Endothelial cell (in vitro differentiated cells): ENCODE measurements around the gene ULK1. TPM values are rescaled to one million over a fixed set of nuclear protein-coding genes. Genes with fewer than 3 reads are reported as not detected.

Experiments used
- DNase-seq: peaks from one replicate; pipeline ENCODE4 v3.0.0; 2021; ENCODE audit warnings: low spot score
- H3K27ac Mint-ChIP-seq: one replicate; pipeline ENCODE4 v1.8.0; 2021; ENCODE audit warnings: mixed read lengths, inconsistent platforms; ENCODE audit not compliant: unreplicated experiment
- H3K27me3 Mint-ChIP-seq: one replicate; pipeline ENCODE4 v1.8.0; 2021; ENCODE audit warnings: mild to moderate bottlenecking, moderate library complexity, mixed read lengths, inconsistent platforms; ENCODE audit not compliant: unreplicated experiment
- H3K36me3 Mint-ChIP-seq: one replicate; pipeline ENCODE4 v1.8.0; 2021; ENCODE audit warnings: mild to moderate bottlenecking, low read depth, mixed read lengths, inconsistent platforms; ENCODE audit not compliant: unreplicated experiment
- H3K4me1 Mint-ChIP-seq: one replicate; pipeline ENCODE4 v1.8.0; 2021; ENCODE audit warnings: mild to moderate bottlenecking, mixed read lengths, inconsistent platforms; ENCODE audit not compliant: unreplicated experiment
- H3K4me3 Mint-ChIP-seq: one replicate; pipeline ENCODE4 v1.8.0; 2021; ENCODE audit warnings: mild to moderate bottlenecking, mixed read lengths, inconsistent platforms; ENCODE audit not compliant: unreplicated experiment
- H3K9me3 Mint-ChIP-seq: one replicate; pipeline ENCODE4 v1.8.0; 2021; ENCODE audit warnings: mixed read lengths, inconsistent platforms; ENCODE audit not compliant: unreplicated experiment
- total RNA-seq: library from RNA; stranded (reverse); fragmentation: NEBNext Ultra II Directional; extraction: Animal tissue kit (Norgen Biotek cat#: 25700); gene quantifications from one replicate; pipeline ENCODE4 v1.2.1, GENCODE V29; 2021; ENCODE audit not compliant: unreplicated experiment
- TF ChIP-seq, protein P1 (sequence below): fragments of 200-600 bp; sonication (generic); IDR thresholded peaks from one replicate; pipeline ENCODE4 v1.5.0; 2021; ENCODE audit warnings: antibody characterized with exemption; ENCODE audit not compliant: unreplicated experiment

The ULK1 gene
- total RNA-seq, 1 donor from 2014 or later: 53.7 TPM

DNA sequence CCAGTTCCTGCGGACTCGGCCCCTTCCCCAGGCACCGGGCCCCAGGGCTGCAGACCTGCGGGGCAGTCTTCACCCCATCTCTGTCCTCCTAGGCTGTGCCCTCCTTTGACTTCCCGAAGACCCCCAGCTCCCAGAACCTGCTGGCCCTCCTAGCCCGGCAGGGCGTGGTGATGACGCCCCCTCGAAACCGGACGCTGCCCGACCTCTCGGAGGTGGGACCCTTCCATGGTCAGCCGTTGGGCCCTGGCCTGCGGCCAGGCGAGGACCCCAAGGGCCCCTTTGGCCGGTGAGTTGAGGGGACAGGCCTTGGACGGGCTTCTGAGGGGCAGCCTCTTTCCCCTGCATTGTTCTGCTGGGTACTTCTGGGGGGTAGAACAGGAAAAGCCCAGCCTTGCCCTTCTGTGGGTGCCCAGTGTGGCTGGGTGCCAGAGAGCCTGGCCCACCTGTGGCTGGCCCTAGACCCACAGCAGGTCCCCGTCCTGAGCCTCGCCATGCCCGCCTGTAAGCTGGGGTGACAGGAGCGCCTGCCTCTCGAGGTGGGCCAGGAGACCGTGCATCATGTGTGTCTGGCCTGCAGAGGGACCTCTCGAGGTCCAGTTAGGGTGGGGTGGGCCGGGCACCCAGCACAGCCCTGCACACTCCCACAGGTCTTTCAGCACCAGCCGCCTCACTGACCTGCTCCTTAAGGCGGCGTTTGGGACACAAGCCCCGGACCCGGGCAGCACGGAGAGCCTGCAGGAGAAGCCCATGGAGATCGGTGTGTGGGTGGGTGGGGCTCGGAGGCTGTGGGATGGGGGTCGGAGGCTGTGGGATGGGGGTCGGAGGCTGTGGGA is 22.1 kb downstream of the ULK1 start:
- no peak overlapping the region for H3K27ac Mint-ChIP-seq
- TF ChIP-seq, protein P1, sequence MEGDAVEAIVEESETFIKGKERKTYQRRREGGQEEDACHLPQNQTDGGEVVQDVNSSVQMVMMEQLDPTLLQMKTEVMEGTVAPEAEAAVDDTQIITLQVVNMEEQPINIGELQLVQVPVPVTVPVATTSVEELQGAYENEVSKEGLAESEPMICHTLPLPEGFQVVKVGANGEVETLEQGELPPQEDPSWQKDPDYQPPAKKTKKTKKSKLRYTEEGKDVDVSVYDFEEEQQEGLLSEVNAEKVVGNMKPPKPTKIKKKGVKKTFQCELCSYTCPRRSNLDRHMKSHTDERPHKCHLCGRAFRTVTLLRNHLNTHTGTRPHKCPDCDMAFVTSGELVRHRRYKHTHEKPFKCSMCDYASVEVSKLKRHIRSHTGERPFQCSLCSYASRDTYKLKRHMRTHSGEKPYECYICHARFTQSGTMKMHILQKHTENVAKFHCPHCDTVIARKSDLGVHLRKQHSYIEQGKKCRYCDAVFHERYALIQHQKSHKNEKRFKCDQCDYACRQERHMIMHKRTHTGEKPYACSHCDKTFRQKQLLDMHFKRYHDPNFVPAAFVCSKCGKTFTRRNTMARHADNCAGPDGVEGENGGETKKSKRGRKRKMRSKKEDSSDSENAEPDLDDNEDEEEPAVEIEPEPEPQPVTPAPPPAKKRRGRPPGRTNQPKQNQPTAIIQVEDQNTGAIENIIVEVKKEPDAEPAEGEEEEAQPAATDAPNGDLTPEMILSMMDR: no peak
- no peak overlapping the region for H3K4me3 Mint-ChIP-seq
- DNase-seq: no peak
- H3K36me3 Mint-ChIP-seq: peaks cover 4% of the 10 kb centered on the region
- peaks cover 2% of the 10 kb centered on the region for H3K27me3 Mint-ChIP-seq
- no peaks in the 10 kb centered on the region for H3K4me1 Mint-ChIP-seq
- no peaks in the 10 kb centered on the region for H3K9me3 Mint-ChIP-seq

DNA sequence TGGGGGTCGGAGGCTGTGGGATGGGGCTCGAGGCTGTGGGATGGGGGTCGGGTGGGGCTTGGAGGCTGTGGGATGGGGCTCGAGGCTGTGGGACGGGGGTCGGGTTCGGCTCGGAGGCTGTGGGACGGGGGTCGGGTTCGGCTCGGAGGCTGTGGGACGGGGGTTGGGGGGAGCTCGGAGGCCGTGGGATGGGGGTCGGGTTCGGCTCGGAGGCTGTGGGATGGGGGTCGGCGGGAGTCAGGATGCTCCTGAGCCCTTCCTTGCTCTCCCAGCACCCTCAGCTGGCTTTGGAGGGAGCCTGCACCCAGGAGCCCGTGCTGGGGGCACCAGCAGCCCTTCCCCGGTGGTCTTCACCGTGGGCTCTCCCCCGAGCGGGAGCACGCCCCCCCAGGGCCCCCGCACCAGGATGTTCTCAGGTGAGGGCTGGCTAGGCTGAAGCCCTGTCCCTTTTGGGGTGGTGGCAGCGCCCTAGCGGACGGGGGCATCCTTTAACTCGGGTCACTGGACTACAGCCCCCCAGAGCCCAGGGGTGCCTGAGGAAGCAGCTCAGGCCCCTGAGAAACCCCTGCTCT is 22.8 kb downstream of the ULK1 start:
- no peak for DNase-seq
- Mint-ChIP-seq H3K36me3 (peaks cover 9% of the 10 kb centered on the region), H3K27me3 (peaks cover 4% of the 10 kb centered on the region), H3K27ac (no peak overlapping the region), H3K4me1 (no peaks in the 10 kb centered on the region), H3K9me3 (no peaks in the 10 kb centered on the region), H3K4me3 (no peak overlapping the region)
- TF ChIP-seq, protein P1: no peak

GRCh38 chr12:131917711-131918306 is 23.4 kb downstream of the ULK1 start:
- peaks cover 4% of the 10 kb centered on the region for H3K27me3 Mint-ChIP-seq
- TF ChIP-seq, protein P1: no peak
- no peaks in the 10 kb centered on the region for H3K4me1 Mint-ChIP-seq
- DNase-seq: no peak
- no peaks in the 10 kb centered on the region for H3K9me3 Mint-ChIP-seq
- H3K27ac Mint-ChIP-seq: no peak overlapping the region
- H3K36me3 Mint-ChIP-seq: peaks cover 9% of the 10 kb centered on the region
- H3K4me3 Mint-ChIP-seq: no peak overlapping the region

DNA sequence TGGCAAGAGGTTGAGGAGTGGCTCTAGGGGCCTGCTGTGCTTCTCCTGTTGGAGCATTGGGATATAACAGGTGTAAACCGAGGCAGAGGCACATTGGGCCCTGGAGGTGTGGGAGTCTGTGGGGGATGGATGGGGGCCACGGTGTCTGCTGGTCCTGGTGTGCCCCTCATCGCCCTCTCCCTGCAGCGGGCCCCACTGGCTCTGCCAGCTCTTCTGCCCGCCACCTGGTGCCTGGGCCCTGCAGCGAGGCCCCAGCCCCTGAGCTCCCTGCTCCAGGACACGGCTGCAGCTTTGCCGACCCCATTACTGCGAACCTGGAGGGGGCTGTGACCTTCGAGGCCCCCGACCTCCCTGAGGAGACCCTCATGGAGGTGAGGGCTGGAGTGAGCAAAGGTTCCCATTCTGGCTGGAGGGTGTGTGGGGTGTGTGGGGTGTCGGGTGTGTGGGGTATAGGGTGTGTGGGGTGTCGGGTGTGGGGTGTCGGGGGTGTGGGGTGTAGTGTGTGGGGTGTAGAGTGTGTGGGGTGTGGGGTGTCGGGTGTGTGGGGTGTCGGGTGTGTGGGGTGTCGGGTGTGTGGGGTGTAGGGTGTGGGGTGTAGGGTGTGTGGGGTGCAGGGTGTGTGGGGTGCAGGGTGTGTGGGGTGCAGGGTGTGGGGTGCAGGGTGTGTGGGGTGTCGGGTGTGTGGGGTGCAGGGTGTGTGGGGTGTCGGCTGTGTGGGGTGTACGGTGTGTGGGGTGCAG is 24.1 kb downstream of the ULK1 start:
- H3K27ac Mint-ChIP-seq: no peak overlapping the region
- peaks cover 9% of the 10 kb centered on the region for H3K36me3 Mint-ChIP-seq
- TF ChIP-seq, protein P1: no peak
- H3K27me3 Mint-ChIP-seq: peaks cover 2% of the 10 kb centered on the region
- no peaks in the 10 kb centered on the region for H3K4me1 Mint-ChIP-seq
- H3K4me3 Mint-ChIP-seq: no peak overlapping the region
- H3K9me3 Mint-ChIP-seq: no peaks in the 10 kb centered on the region
- DNase-seq: no peak
